OCI-LY1 (cell line): Measurements from ENCODE around the gene ZNF138.

Experiments
- H2AFZ ChIP-seq: fragments of 200-600 bp; sonication (generic), shearing (Covaris generic); 2 replicates; pipeline ENCODE4 v1.6.0; 2014; ENCODE audit warnings: antibody characterized with exemption, mild to moderate bottlenecking, low read length
- H3F3A ChIP-seq: fragments of 200-600 bp; sonication (generic), shearing (Covaris generic); 2 replicates; pipeline ENCODE4 v1.6.0; 2014; ENCODE audit warnings: mild to moderate bottlenecking, antibody characterized with exemption, low read length, moderate library complexity; ENCODE audit not compliant: insufficient read depth
- H3K27ac ChIP-seq: fragments of 200-600 bp; sonication (generic); 2 replicates; pipeline ENCODE4 v1.5.1; 2014; ENCODE audit warnings: low read length, mixed run types, mild to moderate bottlenecking, low read depth; ENCODE audit not compliant: poor library complexity, severe bottlenecking
- H3K27me3 ChIP-seq: fragments of 200-600 bp; sonication (generic); 2 replicates; pipeline ENCODE4 v1.6.0; 2014; ENCODE audit warnings: antibody characterized with exemption, mild to moderate bottlenecking, low read length, moderate library complexity; ENCODE audit not compliant: insufficient read depth
- H3K36me3 ChIP-seq: fragments of 200-600 bp; sonication (generic); 2 replicates; pipeline ENCODE4 v1.6.1; 2014; ENCODE audit warnings: mild to moderate bottlenecking, antibody characterized with exemption, low read length, moderate library complexity, mixed read lengths; ENCODE audit not compliant: insufficient read depth
- H3K4me1 ChIP-seq: fragments of 200-600 bp; sonication (generic); 2 replicates; pipeline ENCODE4 v1.5.1; 2014; ENCODE audit warnings: mild to moderate bottlenecking, low read length, moderate library complexity; ENCODE audit not compliant: insufficient read depth, severe bottlenecking
- H3K4me2 ChIP-seq: fragments of 200-600 bp; sonication (generic), shearing (Covaris generic); 2 replicates; pipeline ENCODE4 v1.6.1; 2014; ENCODE audit warnings: low read length
- H3K4me3 ChIP-seq: fragments of 200-600 bp; sonication (generic); 2 replicates; pipeline ENCODE4 v1.5.1; 2014; ENCODE audit warnings: low read length, low read depth, mild to moderate bottlenecking, mixed read lengths; ENCODE audit not compliant: poor library complexity, severe bottlenecking
- H3K79me2 ChIP-seq: fragments of 200-600 bp; shearing (Covaris generic); 2 replicates; pipeline ENCODE4 v1.6.1; 2016; ENCODE audit warnings: mixed run types, low read length, mixed read lengths; ENCODE audit not compliant: insufficient read depth
- H3K9ac ChIP-seq: fragments of 200-600 bp; sonication (generic), shearing (Covaris generic); 2 replicates; pipeline ENCODE4 v1.6.1; 2014; ENCODE audit warnings: mild to moderate bottlenecking, low read length, mixed read lengths
- H3K9me2 ChIP-seq: fragments of 200-600 bp; sonication (generic), shearing (Covaris generic); 2 replicates; pipeline ENCODE4 v1.6.1; 2014; ENCODE audit warnings: low read depth, mild to moderate bottlenecking, low read length, mixed read lengths
- H3K9me3 ChIP-seq: fragments of 200-600 bp; shearing (Covaris generic); 2 replicates; pipeline ENCODE4 v1.6.1; 2014; ENCODE audit warnings: low read length, mixed read lengths
- H4K20me1 ChIP-seq: fragments of 200-600 bp; sonication (generic), shearing (Covaris generic); 2 replicates; pipeline ENCODE4 v1.6.0; 2016; ENCODE audit warnings: mild to moderate bottlenecking, low read length; ENCODE audit not compliant: insufficient read depth
- CTCF ChIP-seq: fragments of 200-600 bp; sonication (generic), shearing (Covaris generic); IDR thresholded peaks from 2 replicates; pipeline ENCODE4 v1.5.1; 2017; ENCODE audit warnings: mild to moderate bottlenecking, antibody characterized with exemption, low read length, moderate library complexity, mixed read lengths
- EZH2 ChIP-seq: fragments of 200-600 bp; sonication (generic), shearing (Covaris generic); IDR thresholded peaks from 2 replicates; pipeline ENCODE4 v1.8.0; 2017; ENCODE audit warnings: borderline replicate concordance, mixed run types, mild to moderate bottlenecking, antibody characterized with exemption, low read length, moderate library complexity, mixed read lengths

Gene ZNF138

GRCh38 chr7:64753032-64753431, 41.2 kb upstream of the ZNF138 start:
- Histone ChIP-seq H3K4me1 (no peaks in the 10 kb centered on the region), H3K9me2 (no peaks in the 10 kb centered on the region), H3K27me3 (no peaks in the 10 kb centered on the region), H2AFZ (no peak overlapping the region), H3K4me3 (no peak overlapping the region), H3K36me3 (no peaks in the 10 kb centered on the region), H3K9ac (no peak overlapping the region), H3K79me2 (no peaks in the 10 kb centered on the region), H3K4me2 (no peak overlapping the region), H3F3A (no peaks in the 10 kb centered on the region), H3K9me3 (no peaks in the 10 kb centered on the region; the same call in 1 of the 2 replicates), H3K27ac (no peak overlapping the region), H4K20me1 (no peaks in the 10 kb centered on the region)
- no peak for TF ChIP-seq CTCF
- no peak for TF ChIP-seq EZH2

GRCh38 chr7:64755865-64756264, 38.4 kb upstream of the ZNF138 start:
- H3K4me1 ChIP-seq = no peaks in the 10 kb centered on the region
- H2AFZ ChIP-seq = no peak overlapping the region
- TF ChIP-seq EZH2 = no peak
- TF ChIP-seq CTCF = no peak

GRCh38 chr7:64758151-64758550, 36.1 kb upstream of the ZNF138 start:
- no peaks in the 10 kb centered on the region for H3K79me2 ChIP-seq
- H3K36me3 ChIP-seq = no peaks in the 10 kb centered on the region
- H3F3A ChIP-seq = no peaks in the 10 kb centered on the region
- no peaks in the 10 kb centered on the region for H4K20me1 ChIP-seq
- H3K9me3 ChIP-seq = no peaks in the 10 kb centered on the region
- no peaks in the 10 kb centered on the region for H3K27me3 ChIP-seq
- H3K27ac ChIP-seq = no peak overlapping the region
- H3K4me3 ChIP-seq = no peak overlapping the region
- no peak for TF ChIP-seq EZH2
- TF ChIP-seq CTCF = no peak
- H3K4me1 ChIP-seq = no peaks in the 10 kb centered on the region
- H2AFZ ChIP-seq = no peak overlapping the region
- no peaks in the 10 kb centered on the region for H3K9me2 ChIP-seq
- no peak overlapping the region for H3K4me2 ChIP-seq
- H3K9ac ChIP-seq = no peak overlapping the region

More at GRCh38 chr7:64755865-64756264, 38.4 kb upstream of the ZNF138 start:
- Histone ChIP-seq H3K79me2 (no peaks in the 10 kb centered on the region), H3K9ac (no peak overlapping the region), H3K4me3 (no peak overlapping the region), H3K36me3 (no peaks in the 10 kb centered on the region), H3F3A (no peaks in the 10 kb centered on the region), H3K9me3 (no peaks in the 10 kb centered on the region), H4K20me1 (no peaks in the 10 kb centered on the region), H3K4me2 (no peak overlapping the region), H3K27me3 (no peaks in the 10 kb centered on the region), H3K27ac (no peak overlapping the region), H3K9me2 (no peaks in the 10 kb centered on the region)
